GM18517 (cell line): ENCODE measurements around the gene ELP6.
"Not testable (repeated sequence)": the region's sequence is repeated elsewhere in the genome, so short reads cannot be mapped to it uniquely, and the experiment has no call there.

Experiments
- ATAC-seq: cut with Tn5 transposase; IDR thresholded peaks from one replicate; pipeline ENCODE4 v1.9.1; 2021; ENCODE audit warnings: mild to moderate bottlenecking, moderate library complexity; ENCODE audit not compliant: unreplicated experiment

Gene ELP6

DNA sequence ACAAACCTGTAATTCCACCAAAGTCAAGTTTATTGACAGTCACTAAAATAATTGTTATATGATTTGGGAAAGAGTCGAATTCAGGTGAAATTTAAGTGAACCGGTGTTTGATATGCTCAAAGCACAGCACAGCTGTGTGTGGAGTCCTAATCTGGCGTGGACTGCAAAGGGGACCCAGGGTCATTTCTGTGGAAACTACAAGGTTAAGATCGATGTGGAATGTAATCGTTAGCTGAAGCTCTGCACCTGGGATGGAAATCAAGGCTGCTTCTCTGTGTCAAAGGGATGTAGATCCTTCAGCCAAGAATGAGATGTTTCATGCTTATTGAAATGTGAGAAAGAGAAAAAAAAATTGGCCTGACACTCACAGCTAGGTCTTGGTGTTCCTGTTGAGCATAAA, 1.6 kb upstream of the ELP6 start:
- no peak for ATAC-seq

DNA sequence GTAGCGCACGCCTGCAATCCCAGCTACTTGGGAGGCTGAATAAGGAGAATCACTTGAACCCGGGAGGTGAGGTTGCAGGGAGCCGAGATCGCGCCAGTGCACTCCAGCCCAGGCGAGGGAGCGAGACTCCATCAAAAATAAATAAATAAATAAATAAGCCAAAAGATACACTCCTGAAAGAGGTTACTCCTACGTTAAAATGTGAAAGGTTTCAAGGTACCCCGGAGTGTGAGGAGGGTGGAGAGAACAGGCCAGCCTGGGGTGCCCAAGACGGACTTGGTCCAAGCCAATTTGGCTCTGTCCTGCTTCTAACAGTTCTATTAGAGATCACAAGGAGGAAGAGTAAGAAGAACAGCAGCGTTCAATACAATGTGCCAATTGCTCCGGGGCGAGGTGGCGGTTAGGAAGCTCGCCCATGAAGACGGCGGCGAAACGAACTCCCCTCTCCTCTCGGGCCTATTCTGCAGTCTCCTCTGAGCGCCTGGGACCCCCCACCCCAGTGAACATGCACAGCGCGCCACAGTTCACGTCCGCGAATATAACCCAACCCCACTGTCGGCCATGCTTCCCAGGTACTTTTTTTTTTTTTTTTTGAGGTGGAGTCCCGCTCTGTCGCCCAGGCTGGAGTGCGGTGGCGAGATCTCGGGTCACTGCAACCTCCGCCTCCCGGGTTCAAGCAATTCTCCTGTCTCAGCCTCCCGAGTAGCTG, 942 bp downstream of the ELP6 start:
- ATAC-seq, result no peak

DNA sequence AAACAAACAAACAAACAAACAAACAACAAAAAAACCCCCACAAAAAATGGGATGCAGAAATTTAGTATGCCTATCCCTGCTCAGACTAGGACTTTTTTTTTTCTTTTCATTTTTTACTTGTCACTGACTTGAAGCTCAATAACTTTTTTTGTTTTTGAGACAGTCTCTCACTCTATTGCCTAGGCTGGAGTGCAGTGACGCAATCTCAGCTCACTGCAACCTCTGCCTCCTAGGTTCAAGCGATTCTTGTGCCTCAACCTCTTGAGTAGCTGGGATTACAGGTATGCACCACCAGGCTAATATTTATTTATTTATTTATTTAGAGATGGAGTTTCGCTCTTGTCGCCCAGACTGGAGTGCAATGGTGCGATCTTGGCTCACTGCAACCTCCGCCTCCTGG, 8.2 kb downstream of the ELP6 start:
- ATAC-seq, result not testable (repeated sequence)

DNA sequence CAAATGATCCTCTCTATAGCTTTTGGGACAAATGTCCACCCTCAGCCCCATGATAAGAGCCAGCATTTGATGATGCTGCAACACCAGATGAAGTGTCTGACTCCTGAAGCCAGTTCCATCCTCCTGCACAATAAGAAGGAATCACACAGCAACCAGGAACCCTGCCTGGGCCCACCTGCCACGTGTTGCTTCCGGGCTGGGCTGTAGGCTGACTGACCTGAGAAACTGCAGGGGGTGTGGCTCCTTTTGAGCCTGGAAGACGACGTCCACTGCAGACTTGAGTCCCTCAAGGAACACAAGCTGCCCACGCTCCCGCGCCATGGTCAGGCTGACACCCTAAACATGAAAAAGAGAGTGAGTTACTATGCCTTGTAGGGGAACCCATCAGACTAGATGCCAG, 9.4 kb downstream of the ELP6 start:
- no peak for ATAC-seq

DNA sequence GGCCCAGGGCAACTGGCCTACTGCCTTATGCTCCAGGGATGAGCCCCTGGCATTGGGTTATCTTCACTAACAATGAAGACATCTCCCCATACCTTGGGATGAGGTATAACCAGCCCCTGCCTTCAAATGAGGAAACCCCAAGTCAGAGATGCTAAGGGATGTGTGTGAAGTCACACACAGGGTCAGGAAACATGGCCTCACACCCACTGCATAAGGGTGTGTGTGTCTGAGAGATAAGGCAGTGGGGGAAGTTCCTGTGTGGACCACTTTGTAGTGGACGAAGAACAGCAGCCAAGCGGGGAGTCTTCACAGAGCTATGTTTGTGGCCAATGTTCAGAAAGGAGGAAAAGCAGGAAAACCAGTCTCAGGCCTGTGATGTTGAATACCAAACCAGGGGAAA, 10.5 kb downstream of the ELP6 start:
- ATAC-seq, result no peak

DNA sequence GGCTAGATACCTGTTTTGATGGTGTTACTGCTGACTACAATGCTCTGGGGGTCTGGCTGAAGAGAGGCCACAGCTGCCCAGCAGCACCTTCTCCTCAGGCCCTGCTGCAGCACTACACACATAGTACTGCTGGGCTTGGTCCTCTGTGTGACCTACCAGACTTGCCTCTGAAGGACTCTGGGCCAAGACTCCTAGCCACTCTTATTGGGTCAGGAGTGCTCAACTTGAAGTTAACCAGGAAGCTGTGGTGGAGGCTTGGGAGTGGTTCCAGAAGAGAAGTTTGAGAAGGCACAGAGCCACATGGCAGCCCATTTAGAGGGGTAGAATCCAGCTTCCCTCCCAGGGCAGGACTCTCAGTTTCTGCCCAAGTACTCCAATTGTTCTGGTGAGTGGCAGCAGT, 16.6 kb downstream of the ELP6 start:
- no peak for ATAC-seq

DNA sequence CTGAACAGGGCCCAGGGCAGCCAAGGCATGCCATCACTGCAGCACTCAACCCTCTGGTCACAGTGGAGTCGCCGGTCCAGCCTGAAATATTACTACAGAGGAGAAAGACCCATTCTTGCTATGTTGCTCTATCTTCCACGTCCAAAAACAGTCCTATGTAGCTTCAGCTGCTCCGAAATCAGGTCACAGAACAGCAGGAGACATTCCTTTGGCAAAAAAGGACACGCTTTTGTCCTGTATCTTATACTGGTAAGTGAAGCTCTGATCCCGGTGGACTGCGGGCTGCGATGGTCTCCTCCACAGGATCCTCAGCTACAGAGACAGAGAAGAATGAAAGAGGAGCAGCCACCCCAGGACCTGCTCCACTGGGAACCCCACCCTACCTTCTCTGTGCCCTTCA, 17.6 kb downstream of the ELP6 start:
- no peak for ATAC-seq

DNA sequence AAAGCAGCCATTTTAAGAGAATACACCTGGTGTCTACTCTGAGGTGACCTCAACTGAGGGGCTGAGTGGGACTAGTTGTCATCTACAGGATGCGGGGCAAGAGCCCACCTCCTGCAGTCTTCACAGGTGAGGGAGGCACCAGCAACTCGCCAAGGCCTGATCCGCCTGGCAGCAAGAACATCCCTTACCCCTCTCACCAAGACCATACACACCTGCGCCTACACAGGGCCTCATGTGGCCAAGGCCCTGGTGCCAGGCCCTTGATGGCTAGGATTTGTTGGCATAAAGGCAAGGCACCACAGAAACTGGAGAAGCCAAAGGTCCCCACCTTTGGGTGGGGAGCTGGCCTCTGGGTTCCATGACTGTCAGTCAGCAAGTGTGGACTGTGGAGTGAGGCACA, 18.4 kb downstream of the ELP6 start:
- ATAC-seq, result no peak

DNA sequence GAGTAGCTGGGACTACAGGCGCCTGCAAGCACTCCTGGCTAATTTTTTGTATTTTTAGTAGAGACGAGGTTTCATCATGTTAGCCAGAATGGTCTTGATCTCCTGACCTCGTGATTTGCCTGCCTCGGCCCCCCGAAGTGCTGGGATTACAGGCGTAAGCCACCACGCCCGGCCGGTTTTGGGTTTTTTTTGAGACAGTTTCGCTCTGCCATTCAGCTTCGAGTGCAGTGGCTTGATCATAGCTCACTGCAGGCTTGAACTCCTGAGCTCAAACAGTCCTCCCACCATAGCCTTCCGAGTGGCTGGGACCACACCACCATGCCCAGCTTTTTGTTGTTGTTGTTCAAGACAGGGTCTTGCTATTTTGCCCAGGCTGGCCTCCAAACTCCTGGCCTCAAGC, 21.7 kb downstream of the ELP6 start:
- ATAC-seq, result no peak

DNA sequence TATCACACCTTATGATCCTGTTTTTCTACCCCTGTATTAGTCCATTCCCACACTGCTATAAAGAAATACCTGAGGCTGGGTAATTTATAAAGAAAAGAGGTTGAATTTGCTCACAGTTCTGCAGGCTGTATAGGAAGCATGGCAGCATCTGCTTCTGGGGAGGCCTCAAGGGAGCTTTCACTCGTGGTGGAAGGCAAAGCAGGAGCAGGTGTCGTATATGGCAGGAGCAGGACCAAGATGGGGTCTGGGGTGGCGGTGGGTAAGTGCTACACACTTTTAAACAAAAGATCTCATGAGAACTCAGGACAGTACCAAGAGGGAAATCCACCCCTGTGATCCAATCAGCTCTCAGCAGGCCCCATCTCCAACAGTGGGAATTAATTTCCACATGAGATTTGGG, 22.3 kb downstream of the ELP6 start:
- no peak for ATAC-seq

DNA sequence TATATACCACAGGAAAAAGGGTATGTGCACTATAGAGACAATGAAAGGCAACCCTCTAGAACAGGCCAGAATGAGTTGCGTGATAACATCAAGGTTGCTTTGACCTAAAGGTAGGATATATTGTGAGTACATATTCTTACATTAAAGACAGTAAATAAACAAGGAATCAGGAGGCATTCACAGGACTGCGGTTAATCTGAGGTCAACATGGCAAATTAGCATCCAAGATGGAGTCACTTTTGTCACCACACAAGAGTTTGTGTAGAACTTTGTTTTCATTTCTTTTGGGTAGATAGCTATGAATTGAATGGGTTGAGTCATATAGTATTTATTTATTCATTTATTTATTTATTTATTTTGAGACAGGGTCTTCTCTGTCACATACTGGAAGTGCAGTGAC, 26.2 kb downstream of the ELP6 start:
- no peak for ATAC-seq

DNA sequence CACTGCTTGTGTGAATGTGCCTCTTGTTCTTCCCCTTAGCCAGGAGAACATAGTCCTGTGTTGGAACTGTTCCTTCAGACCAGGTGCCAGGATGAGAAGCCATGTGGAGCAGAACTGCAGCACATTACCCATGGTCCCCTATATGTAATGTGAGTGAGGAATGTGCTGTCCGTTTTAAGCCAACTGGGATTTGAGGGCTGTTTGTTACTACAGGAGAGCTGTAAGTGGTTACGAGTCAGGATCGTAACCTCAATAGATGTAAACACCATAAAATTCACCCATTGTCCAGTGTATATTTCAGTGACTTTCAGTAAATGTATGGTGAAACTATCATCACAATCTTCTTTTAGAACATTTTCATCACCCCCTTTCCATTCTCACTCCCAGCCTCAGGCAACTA, 27.7 kb downstream of the ELP6 start:
- no peak for ATAC-seq

DNA sequence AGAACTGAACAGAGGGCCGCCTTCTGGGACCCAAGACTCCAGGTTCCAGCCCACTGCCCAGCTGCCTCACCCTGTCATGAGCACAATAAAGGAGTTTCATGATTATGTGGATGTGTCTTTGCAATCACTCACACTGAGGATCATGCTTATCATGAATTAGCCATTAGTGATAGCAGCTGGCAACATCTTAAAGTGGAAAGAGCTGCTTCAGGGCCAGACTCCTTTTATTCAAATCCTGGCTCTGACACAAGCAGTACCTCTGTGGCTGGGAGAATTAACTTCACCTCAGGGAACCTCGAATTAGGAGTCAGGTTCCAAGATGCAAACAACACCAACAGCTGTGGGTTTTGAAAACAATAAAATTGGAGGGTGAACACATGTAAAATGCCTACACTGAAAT, 31.1 kb downstream of the ELP6 start:
- no peak for ATAC-seq

DNA sequence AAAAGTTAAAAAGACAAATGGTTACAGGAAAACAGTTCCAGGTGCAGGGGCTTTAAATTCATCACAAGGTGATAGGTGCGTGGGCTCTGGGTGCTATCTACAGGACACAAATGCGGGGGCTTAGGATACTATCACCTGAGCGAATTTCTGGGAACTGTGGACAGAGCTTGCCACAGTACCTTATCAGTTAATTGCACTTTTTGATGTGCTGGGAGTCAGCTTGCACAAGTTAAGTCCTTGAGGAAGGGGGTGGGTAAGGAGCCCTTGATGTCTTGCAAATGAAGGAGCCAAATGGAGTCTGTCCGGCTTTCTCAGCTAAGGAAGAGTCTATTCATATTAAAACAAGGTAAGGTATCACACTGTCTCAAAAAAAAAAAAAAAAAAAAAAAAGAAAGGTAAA, 31.7 kb downstream of the ELP6 start:
- ATAC-seq, result not testable (repeated sequence)

DNA sequence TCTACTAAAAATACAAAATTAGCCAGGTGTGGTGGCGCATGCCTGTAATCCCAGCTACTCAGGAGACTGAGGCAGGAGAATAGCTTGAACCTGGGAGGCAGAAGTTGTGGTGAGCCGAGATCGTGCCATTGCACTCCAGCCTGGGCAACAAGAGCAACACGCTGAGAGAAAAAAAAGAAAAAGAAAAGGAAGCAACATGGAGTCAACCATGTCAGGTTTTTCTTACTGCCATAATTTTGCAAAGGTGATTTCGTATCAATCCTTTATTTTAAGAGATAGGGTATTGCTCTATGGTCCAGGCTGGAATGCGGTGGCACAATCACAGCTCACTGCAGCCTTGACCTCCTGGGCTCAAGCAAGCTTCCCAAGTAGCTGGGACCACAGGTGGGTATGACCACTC, 33.2 kb downstream of the ELP6 start:
- ATAC-seq, result not testable (repeated sequence)

DNA sequence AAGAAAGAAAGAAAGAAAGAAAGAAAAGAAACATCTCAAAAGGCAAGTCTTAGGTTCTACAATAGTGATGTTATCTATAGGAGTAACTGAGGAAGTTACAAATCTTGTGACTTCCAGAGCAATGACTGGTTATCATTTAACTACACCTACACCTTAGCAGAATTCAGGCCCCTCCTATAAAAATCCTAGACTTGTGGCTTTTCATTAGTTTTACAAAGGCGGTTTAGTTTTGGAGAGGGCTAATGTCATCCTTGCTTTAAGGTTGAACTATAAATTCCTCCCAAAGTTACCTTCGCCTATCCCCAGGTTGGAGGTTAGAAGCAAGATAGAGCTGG, 33.7 kb downstream of the ELP6 start:
- ATAC-seq, result no peak

DNA sequence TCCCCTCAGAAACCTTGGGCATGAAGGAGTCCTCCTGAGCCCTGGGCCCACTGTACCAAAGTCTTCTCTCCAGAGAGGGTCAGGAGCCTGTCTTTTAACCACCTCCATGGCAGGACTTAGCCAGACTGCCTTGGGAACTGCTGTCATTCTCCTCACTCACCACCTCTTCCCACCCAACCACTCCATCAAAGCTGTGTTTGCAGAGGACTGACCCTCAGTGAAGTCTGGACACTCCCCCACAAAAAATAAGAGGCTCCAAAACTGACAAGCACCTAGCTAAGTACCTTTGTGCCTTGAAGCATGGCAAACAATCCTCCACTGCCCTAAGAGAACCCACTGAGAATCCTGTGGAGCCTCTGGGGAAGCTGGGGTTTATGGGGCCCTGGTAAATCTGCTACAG, 35.5 kb downstream of the ELP6 start:
- ATAC-seq, result no peak

DNA sequence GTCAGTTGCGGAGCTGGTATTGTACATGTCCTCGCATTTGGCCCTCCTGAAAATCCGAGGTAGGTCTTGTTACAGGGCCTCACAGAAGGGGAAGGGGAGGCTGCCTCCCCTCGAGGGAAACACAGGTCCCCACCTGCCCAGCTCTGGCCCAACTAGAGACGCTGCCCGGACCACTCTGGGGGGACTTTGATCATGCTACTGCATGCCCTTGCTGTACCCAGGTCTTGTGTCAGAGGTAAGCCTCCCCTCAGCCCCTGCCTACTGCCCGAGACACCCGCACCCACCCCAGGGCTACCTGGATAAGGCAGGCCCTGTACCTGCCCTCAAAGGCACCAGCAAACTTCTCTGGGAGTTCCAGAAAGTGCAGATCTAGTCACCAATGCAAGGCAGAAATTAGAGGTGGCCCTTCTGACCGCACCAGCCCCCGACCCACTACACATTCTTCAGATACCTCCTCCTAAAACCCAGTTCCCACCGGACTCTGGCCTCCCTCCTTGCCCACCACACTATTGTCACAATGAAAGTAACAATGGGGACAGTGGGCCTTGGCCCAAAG, 36.8 kb downstream of the ELP6 start:
- no peak for ATAC-seq

DNA sequence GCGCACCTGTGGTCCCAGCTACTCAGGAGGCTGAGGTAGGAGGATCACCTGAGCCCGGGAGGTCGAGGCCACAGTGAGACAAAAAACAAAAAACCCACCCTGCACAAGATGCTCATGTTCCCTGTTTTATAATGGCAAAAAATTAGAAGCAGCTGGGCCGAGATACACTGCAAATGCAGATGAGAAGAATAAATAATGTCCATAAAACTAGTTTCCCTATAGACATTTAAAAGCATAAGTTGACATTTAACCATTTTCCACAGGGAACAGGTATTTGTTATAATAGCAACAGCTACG, 37.2 kb downstream of the ELP6 start:
- no peak for ATAC-seq

DNA sequence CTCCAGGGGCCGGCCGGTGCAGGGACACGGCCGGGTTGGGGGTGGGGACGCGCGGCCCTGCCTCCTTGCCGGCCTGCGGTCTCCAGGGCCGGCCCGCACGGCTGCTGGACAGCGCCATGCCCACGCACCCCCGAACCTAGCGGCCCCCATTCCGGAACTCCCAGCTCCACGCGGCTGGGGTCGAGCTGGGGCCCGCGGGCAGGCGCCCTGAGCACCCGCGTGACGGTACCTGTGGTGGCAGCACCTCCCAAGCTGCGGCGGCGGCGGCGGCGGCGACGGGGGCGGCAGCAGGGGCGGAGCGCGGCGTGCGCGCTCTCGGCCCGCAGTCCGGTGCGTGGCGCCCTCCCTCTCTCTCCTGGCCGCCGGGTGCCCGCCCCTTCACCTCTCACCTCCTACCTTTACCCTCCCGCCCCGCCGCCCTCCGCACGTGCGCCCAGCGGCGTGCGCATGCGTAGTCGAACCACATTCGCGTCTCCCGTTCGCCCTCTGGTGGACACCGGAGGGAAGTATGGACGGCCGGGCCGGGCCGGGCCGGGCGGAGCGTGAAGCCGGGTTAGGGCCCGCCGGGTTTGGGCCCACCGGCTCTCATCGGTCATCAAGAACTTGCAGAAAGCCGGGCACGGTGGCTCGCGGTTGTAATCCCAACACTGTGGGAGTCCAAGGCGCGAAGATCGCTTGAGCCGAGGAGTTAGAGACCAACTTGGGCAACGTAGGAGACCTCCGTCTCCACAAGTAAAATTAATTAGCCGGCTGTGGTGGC, 37.8 kb downstream of the ELP6 start, which contains the start of gene SCAP:
TSS of gene SCAP (minus strand) at position 372 of the 760 bp plus-strand sequence. CDS start 32,948 bp downstream, outside the sequence.
- peak; percentile 83 for ATAC-seq

DNA sequence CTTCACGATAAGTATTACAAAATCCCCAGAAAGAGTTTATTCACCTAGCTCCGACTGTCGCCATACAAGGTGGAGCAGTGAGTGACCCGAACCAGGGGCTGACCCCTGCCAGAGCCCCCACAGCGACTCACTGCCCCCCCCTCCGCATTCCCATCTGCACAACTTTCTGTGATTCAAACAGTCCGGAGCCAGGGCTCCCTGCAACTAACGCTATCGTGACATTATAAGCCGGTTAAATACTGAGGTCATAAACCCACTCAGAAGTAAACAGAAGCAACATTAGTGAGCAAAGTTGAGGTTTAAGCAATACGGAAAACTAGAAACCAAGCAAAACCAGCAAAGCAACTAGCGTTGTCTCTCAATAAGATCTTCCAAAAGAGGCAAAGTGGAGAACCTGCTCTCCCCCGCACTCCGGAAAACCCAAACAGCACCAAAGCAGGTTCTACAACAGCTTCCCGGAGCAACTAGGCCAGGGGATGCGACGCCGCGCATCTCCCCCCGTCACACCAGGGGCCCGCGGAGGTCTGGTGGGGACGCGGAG, 38.4 kb downstream of the ELP6 start:
- no peak for ATAC-seq

DNA sequence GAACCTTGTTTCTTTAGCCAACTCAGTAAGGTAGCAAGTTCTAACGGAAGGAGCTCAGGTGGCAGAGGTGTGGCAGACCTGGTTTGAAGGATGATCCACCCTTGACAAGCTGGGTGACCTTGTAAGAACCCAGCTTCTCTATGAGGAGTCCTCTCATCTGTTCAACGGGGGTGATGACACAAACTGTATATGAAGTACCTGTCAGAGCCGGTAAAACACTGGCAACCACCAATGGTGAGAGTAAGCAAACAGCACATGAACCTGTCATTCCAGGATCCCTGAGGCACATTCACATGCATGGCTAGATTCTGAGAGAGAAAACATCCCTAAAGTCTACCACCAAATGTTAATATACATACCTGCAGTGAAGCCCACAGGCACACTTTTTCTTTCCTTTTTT, 40.1 kb downstream of the ELP6 start:
- no peak for ATAC-seq
